Measurements from ENCODE around the gene SRD5A1.
A peak's percentile ranks its signal among the peaks of the same experiment; 100 is the strongest.

The SRD5A1 gene

DNA sequence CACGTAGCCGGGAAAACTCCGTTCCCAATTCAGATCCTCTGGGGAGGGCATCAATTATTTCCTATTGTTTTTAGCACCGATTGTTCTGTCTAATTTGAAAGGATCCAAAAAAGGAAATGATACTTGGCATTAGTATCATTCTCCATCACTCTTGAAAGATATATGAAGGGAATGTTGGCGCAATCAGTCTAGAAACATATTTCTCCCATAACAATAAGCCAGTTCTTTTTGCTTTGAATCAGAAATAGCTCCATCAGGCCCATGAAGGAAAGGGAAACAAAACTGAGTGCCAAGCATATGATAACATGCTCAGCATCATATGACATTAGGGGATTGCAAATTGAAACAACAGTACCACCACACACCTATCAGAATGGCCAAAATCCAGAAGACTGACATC is 39.8 kb downstream of the SRD5A1 start:
- no peak overlapping the region for H3K4me3 ChIP-seq (ENCODE audit: low read depth, low read length)
- no peak for DNase-seq
- H3K27me3 ChIP-seq (replicated peaks): no peaks in the 10 kb centered on the region
- in situ Hi-C loops (cut with HindIII; ENCODE audit: low pct_ligation_motif_present, low sequenced_read_pairs): no loop called here
- no peak overlapping the region for H3K27ac ChIP-seq
- no peaks in the 10 kb centered on the region for H3K36me3 ChIP-seq (replicated peaks)
- TF ChIP-seq, protein P1, sequence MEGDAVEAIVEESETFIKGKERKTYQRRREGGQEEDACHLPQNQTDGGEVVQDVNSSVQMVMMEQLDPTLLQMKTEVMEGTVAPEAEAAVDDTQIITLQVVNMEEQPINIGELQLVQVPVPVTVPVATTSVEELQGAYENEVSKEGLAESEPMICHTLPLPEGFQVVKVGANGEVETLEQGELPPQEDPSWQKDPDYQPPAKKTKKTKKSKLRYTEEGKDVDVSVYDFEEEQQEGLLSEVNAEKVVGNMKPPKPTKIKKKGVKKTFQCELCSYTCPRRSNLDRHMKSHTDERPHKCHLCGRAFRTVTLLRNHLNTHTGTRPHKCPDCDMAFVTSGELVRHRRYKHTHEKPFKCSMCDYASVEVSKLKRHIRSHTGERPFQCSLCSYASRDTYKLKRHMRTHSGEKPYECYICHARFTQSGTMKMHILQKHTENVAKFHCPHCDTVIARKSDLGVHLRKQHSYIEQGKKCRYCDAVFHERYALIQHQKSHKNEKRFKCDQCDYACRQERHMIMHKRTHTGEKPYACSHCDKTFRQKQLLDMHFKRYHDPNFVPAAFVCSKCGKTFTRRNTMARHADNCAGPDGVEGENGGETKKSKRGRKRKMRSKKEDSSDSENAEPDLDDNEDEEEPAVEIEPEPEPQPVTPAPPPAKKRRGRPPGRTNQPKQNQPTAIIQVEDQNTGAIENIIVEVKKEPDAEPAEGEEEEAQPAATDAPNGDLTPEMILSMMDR (IDR thresholded peaks at IDR 0.05; ENCODE audit: low read depth, low read length, missing control alignments): no peak

DNA sequence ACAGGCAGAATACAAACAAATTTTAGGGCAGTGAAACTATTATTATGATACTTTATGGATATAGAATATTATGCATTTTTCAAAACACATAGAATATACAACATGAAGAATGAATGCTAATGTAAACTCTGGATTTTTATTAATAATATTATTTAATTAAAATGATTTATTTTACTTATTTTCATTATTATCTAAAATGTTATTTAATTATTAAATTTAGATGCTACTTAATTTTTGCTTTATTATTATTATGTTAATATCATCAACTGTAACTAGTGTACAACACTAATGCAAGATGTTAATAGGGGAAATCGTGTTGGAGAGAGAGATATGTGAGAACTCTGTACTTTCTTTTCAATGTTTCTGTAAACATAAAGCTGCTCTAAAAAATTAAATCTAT is 40.7 kb downstream of the SRD5A1 start:
- TF ChIP-seq, protein P1 (IDR thresholded peaks at IDR 0.05; ENCODE audit: low read depth, low read length, missing control alignments): no peak
- Histone ChIP-seq H3K36me3 (replicated peaks) (no peaks in the 10 kb centered on the region), H3K4me3 (ENCODE audit: low read depth, low read length) (no peak overlapping the region), H3K27ac (no peak overlapping the region), H3K27me3 (replicated peaks) (no peaks in the 10 kb centered on the region)
- DNase-seq: no peak
- in situ Hi-C loops (cut with HindIII; ENCODE audit: low pct_ligation_motif_present, low sequenced_read_pairs): no loop called here

DNA sequence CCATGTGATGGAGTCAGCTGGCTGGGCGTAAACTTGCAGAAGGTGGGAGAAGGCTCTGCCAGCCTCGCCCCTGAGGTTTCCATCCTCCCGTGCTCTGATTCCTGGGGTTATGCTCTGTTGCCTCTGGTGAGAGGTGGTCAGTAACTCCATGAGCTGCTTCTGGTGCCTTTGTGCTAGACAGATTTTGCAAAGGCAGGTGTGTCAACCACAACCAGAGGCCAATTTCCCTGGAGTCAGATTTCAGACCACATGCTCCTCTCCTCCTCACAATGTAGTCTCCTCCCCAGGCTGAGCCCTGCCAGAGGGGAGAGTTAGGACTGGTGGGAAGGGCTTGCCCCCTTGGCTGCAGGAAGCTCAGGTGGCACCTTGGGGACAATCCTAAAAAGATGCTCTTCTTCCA is 41.2 kb downstream of the SRD5A1 start:
- no peak for DNase-seq
- TF ChIP-seq, protein P1 (IDR thresholded peaks at IDR 0.05; ENCODE audit: low read depth, low read length, missing control alignments): no peak
- in situ Hi-C loops (cut with HindIII; ENCODE audit: low pct_ligation_motif_present, low sequenced_read_pairs): no loop called here

DNA sequence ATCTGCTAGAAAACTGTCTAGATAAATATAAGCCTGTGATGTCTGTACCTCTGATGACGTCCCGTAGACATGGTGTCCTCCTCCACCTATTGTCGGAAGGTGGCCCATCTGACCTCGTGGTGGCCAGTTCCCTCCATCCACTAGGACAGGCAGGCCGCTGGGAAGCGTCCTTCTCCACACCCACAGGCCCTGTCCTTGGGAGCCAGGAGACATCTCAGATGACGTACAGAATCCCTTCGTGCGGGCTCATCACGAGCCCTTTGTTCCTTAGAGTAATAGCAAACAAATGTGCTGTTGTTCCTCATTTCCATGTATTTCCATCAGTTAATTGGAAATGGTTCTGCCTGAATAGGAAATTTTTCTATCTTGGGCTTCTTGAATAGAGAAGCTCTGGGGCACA is 41.6 kb downstream of the SRD5A1 start:
- TF ChIP-seq, protein P1 (IDR thresholded peaks at IDR 0.05; ENCODE audit: low read depth, low read length, missing control alignments): no peak
- in situ Hi-C loops (cut with HindIII; ENCODE audit: low pct_ligation_motif_present, low sequenced_read_pairs): no loop called here
- Histone ChIP-seq H3K27me3 (replicated peaks) (no peaks in the 10 kb centered on the region), H3K4me3 (ENCODE audit: low read depth, low read length) (no peak overlapping the region), H3K27ac (no peak overlapping the region), H3K36me3 (replicated peaks) (no peaks in the 10 kb centered on the region)
- no peak for DNase-seq

More for the DNA sequence above, 41.2 kb downstream of the SRD5A1 start:
- H3K4me3 ChIP-seq (ENCODE audit: low read depth, low read length): no peak overlapping the region
- no peak overlapping the region for H3K27ac ChIP-seq
- no peaks in the 10 kb centered on the region for H3K27me3 ChIP-seq (replicated peaks)
- no peaks in the 10 kb centered on the region for H3K36me3 ChIP-seq (replicated peaks)

DNA sequence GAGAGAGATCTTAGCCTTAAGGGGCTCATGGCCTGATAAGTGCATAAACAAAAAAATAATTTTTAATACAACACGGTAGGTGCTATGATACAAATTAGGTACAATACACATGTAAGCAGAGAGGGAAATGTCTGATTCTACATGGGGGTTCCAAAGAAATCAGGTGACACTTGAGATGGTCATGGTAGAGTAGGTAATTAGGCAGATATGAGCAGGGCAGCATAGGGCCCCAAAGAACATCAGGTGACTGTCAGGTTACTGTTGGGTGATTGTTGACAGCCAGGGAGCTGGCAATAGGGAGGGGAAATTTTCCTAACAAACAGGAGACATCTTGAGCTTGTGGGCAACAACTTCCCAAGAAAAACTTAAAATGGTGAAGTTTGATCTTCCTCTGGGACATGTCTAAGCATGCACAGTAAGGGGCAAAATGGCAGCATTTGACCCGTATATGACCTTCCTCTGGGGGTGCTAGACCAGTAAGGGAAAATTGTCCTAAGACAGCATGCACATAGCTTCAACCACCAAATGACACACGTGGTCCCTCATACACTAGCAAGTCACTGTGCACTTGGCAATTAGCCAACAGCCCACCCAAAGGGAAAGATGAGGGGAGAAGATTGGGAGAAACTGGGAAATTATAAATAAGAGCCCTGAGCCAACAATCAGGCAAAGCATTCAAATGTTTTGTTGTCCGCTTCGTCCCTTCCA is 42.7 kb downstream of the SRD5A1 start:
- TF ChIP-seq, protein P1 (IDR thresholded peaks at IDR 0.05; ENCODE audit: low read depth, low read length, missing control alignments): peak; percentile 26
- no peak overlapping the region for H3K4me3 ChIP-seq (ENCODE audit: low read depth, low read length)
- no peak overlapping the region for H3K27ac ChIP-seq
- no peak for DNase-seq
- in situ Hi-C loops (cut with HindIII; ENCODE audit: low pct_ligation_motif_present, low sequenced_read_pairs): no loop called here
- no peaks in the 10 kb centered on the region for H3K36me3 ChIP-seq (replicated peaks)
- no peaks in the 10 kb centered on the region for H3K27me3 ChIP-seq (replicated peaks)

DNA sequence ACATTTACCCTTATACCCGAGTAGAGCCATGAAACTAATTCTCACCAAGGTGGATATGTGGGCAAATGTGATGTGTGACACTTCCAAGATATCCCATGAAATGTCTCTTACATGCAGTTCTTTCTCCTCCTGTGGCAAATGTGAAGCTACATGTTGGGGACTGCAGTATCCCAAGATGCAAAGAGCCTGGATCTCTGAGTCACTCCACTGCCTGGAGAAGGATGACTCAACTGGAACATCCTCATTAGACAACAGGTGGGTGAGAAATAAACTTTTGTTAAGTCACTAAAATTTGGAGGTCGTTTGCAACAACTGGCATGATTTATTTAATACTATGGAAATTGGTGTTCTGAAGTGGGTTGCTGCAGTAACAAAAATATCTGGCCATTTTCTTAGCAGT is 43.5 kb downstream of the SRD5A1 start:
- no peaks in the 10 kb centered on the region for H3K36me3 ChIP-seq (replicated peaks)
- TF ChIP-seq, protein P1 (IDR thresholded peaks at IDR 0.05; ENCODE audit: low read depth, low read length, missing control alignments): no peak
- H3K4me3 ChIP-seq (ENCODE audit: low read depth, low read length): no peak overlapping the region
- in situ Hi-C loops (cut with HindIII; ENCODE audit: low pct_ligation_motif_present, low sequenced_read_pairs): no loop called here
- DNase-seq: no peak
- no peak overlapping the region for H3K27ac ChIP-seq
- no peaks in the 10 kb centered on the region for H3K27me3 ChIP-seq (replicated peaks)
